GM21825 (cell line): ENCODE measurements around the gene CLGN.
A peak's percentile ranks its signal among the peaks of the same experiment; 100 is the strongest.

Experiments
- ATAC-seq: cut with Tn5 transposase; IDR thresholded peaks from one replicate; pipeline ENCODE4 v1.9.1; 2021; ENCODE audit warnings: mild to moderate bottlenecking, moderate library complexity; ENCODE audit not compliant: unreplicated experiment

CLGN gene

GRCh38 chr4:140388015-140388414 is 39.4 kb downstream of the CLGN start:
- no peak for ATAC-seq

GRCh38 chr4:140382732-140383131 is 44.7 kb downstream of the CLGN start:
- ATAC-seq, result no peak

GRCh38 chr4:140374130-140374477 is 53.3 kb downstream of the CLGN start:
- ATAC-seq, result no peak

GRCh38 chr4:140373328-140374129 is 53.9 kb downstream of the CLGN start, which contains the start of gene SCOC:
SCOC (plus strand) TSS chr4:140373646; CDS start chr4:140379171, 5,525 bp downstream.
- ATAC-seq, result peak; percentile 96

GRCh38 chr4:140372751-140373327 is 54.6 kb downstream of the CLGN start:
- peak; percentile 51 for ATAC-seq

GRCh38 chr4:140368686-140369085 is 58.8 kb downstream of the CLGN start:
- ATAC-seq, result no peak

- no peak for ATAC-seq
These were observed 59.7 kb downstream of the CLGN start for GRCh38 chr4:140367738-140368137.

GRCh38 chr4:140363558-140363957 is 63.9 kb downstream of the CLGN start:
- ATAC-seq, result no peak

- no peak for ATAC-seq
These were observed 64.4 kb downstream of the CLGN start for GRCh38 chr4:140363051-140363450.

- no peak for ATAC-seq
These were observed 66.3 kb downstream of the CLGN start for GRCh38 chr4:140361099-140361498.

GRCh38 chr4:140359562-140360427 is 67.7 kb downstream of the CLGN start:
- peak; percentile 92 for ATAC-seq

- no peak for ATAC-seq
These were observed 69.2 kb downstream of the CLGN start for GRCh38 chr4:140358281-140358680.

- ATAC-seq, result no peak
These were observed 69.6 kb downstream of the CLGN start for GRCh38 chr4:140357868-140358267.

- no peak for ATAC-seq
These were observed 72.2 kb downstream of the CLGN start for GRCh38 chr4:140355288-140355687.

- ATAC-seq, result no peak
These were observed 73.7 kb downstream of the CLGN start for GRCh38 chr4:140353786-140354185.

GRCh38 chr4:140351093-140352075 is 76.1 kb downstream of the CLGN start:
- ATAC-seq, result no peak

GRCh38 chr4:140349816-140350215 is 77.6 kb downstream of the CLGN start:
- ATAC-seq, result no peak

- ATAC-seq, result no peak
These were observed 81.3 kb downstream of the CLGN start for GRCh38 chr4:140346136-140346535.

GRCh38 chr4:140344621-140345020 is 82.8 kb downstream of the CLGN start:
- ATAC-seq, result no peak

GRCh38 chr4:140344101-140344500 is 83.3 kb downstream of the CLGN start:
- no peak for ATAC-seq
